Measurements from ENCODE around the gene STAB1. TPM values are rescaled to one million over a fixed set of nuclear protein-coding genes. Genes with fewer than 3 reads are reported as not detected.

Gene STAB1
- total RNA-seq, 4 donors from 2014 or later, result 5.3 to 21.1 (median 14.3) TPM

- Histone ChIP-seq H3K4me3 (no peak overlapping the region), H3K27me3 (no peaks in the 10 kb centered on the region), H3K27ac (no peak overlapping the region), H3K9me3 (no peaks in the 10 kb centered on the region), H3K36me3 (peaks cover 80% of the 10 kb centered on the region), H3K4me1 (no peaks in the 10 kb centered on the region)
- no peak for TF ChIP-seq EP300 (IDR thresholded peaks at IDR 0.05)
- no peak for TF ChIP-seq CTCF (IDR thresholded peaks at IDR 0.05)
- no peak for TF ChIP-seq POLR2AphosphoS5 (IDR thresholded peaks at IDR 0.05)
- TF ChIP-seq POLR2A (IDR thresholded peaks at IDR 0.05), result no peak
- WGBS, result 92% methylated on average over 1 of the region's 1 CpG
- no peak for DNase-seq (ENCODE audit: low spot score in 2 of 2)
Measured at GRCh38 chr3:52555056-52555455, 59.9 kb downstream of the STAB1 start.

- Histone ChIP-seq H3K36me3 (peaks cover 81% of the 10 kb centered on the region), H3K4me1 (no peaks in the 10 kb centered on the region), H3K27me3 (no peaks in the 10 kb centered on the region), H3K9me3 (no peaks in the 10 kb centered on the region), H3K4me3 (no peak overlapping the region), H3K27ac (no peak overlapping the region)
- whole genome bisulfite sequencing, result 86% methylated on average over 9 of the region's 9 CpGs
- no peak for DNase-seq (ENCODE audit: low spot score in 2 of 2)
- no peak for TF ChIP-seq POLR2A (IDR thresholded peaks at IDR 0.05)
- TF ChIP-seq EP300 (IDR thresholded peaks at IDR 0.05), result no peak
- TF ChIP-seq POLR2AphosphoS5 (IDR thresholded peaks at IDR 0.05), result no peak
- TF ChIP-seq CTCF (IDR thresholded peaks at IDR 0.05), result no peak
Measured at GRCh38 chr3:52557011-52557960, 62.1 kb downstream of the STAB1 start.

- Histone ChIP-seq H3K36me3 (peaks cover 81% of the 10 kb centered on the region), H3K27ac (no peak overlapping the region), H3K4me3 (no peak overlapping the region), H3K9me3 (no peaks in the 10 kb centered on the region), H3K27me3 (no peaks in the 10 kb centered on the region), H3K4me1 (no peaks in the 10 kb centered on the region)
- TF ChIP-seq POLR2A (IDR thresholded peaks at IDR 0.05), result no peak
- no peak for TF ChIP-seq EP300 (IDR thresholded peaks at IDR 0.05)
- no peak for TF ChIP-seq CTCF (IDR thresholded peaks at IDR 0.05)
- no peak for TF ChIP-seq POLR2AphosphoS5 (IDR thresholded peaks at IDR 0.05)
- over 99% methylated on average over 5 of the region's 5 CpGs for WGBS
- DNase-seq (ENCODE audit: low spot score in 2 of 2), result no peak
Measured at GRCh38 chr3:52558436-52558835, 63.3 kb downstream of the STAB1 start.

- 41% methylated on average over 4 of the region's 4 CpGs for WGBS
- Histone ChIP-seq H3K27me3 (no peaks in the 10 kb centered on the region), H3K4me1 (no peaks in the 10 kb centered on the region), H3K36me3 (peaks cover 67% of the 10 kb centered on the region), H3K27ac (no peak overlapping the region), H3K4me3 (no peak overlapping the region), H3K9me3 (no peaks in the 10 kb centered on the region)
- no peak for TF ChIP-seq POLR2AphosphoS5 (IDR thresholded peaks at IDR 0.05)
- no peak for TF ChIP-seq EP300 (IDR thresholded peaks at IDR 0.05)
- no peak for TF ChIP-seq CTCF (IDR thresholded peaks at IDR 0.05)
- TF ChIP-seq POLR2A (IDR thresholded peaks at IDR 0.05), result no peak
- DNase-seq (ENCODE audit: low spot score in 2 of 2), result no peak
Measured at GRCh38 chr3:52561028-52561747, 66.0 kb downstream of the STAB1 start.

GRCh38 chr3:52563984-52564383, 68.8 kb downstream of the STAB1 start:
- no peak for DNase-seq (ENCODE audit: low spot score in 2 of 2)
- 94% methylated on average over 2 of the region's 2 CpGs for WGBS
- Histone ChIP-seq H3K4me3 (no peak overlapping the region), H3K27me3 (no peaks in the 10 kb centered on the region), H3K9me3 (no peaks in the 10 kb centered on the region), H3K27ac (no peak overlapping the region), H3K36me3 (peaks cover 54% of the 10 kb centered on the region), H3K4me1 (no peaks in the 10 kb centered on the region)
- TF ChIP-seq POLR2A (IDR thresholded peaks at IDR 0.05), result no peak
- no peak for TF ChIP-seq POLR2AphosphoS5 (IDR thresholded peaks at IDR 0.05)
- TF ChIP-seq EP300 (IDR thresholded peaks at IDR 0.05), result no peak
- TF ChIP-seq CTCF (IDR thresholded peaks at IDR 0.05), result no peak
